C4-2B (cell line): ENCODE measurements around the gene NBEAL2.

Experiments used
- ZFX ChIP-seq: fragments of 450-650 bp; IDR thresholded peaks from 2 replicates; pipeline ENCODE4 v1.6.1; 2017
- TF ChIP-seq, protein P1 (sequence below): fragments of 450-650 bp; conservative IDR thresholded peaks from 2 replicates; pipeline ENCODE4 v1.5.1; 2017; ENCODE audit warnings: mild to moderate bottlenecking

DNA sequence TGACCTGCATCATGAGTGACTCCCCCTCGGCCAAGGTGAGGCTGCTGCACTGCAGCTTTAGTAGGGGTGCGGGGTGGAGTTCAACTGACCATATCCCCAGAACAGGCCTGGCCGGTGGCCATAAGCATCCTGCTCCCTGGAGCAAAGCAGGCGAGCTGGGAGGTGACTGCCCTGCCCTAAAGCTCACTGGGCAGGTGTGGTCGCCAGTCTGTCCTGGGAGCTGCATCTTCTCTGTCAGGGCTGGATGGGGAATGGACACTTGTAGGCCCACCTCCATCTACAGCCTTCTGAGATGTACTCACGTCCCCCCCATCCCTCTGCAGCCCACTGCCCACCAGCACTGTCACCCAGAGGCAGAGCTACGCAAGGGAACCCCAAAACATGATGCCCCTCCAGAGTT, 14.5 kb downstream of the NBEAL2 start:
- TF ChIP-seq, protein P1, sequence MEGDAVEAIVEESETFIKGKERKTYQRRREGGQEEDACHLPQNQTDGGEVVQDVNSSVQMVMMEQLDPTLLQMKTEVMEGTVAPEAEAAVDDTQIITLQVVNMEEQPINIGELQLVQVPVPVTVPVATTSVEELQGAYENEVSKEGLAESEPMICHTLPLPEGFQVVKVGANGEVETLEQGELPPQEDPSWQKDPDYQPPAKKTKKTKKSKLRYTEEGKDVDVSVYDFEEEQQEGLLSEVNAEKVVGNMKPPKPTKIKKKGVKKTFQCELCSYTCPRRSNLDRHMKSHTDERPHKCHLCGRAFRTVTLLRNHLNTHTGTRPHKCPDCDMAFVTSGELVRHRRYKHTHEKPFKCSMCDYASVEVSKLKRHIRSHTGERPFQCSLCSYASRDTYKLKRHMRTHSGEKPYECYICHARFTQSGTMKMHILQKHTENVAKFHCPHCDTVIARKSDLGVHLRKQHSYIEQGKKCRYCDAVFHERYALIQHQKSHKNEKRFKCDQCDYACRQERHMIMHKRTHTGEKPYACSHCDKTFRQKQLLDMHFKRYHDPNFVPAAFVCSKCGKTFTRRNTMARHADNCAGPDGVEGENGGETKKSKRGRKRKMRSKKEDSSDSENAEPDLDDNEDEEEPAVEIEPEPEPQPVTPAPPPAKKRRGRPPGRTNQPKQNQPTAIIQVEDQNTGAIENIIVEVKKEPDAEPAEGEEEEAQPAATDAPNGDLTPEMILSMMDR, result no peak
- TF ChIP-seq ZFX, result no peak
